Karpas-422 (cell line): ENCODE data around the gene CLSTN3. TPM values are rescaled to one million over a fixed set of nuclear protein-coding genes. Genes with fewer than 3 reads are reported as not detected.

Experiments
- DNase-seq: peaks from one replicate; pipeline ENCODE4 v3.0.0-alpha.2; 2015
- H2AFZ ChIP-seq: fragments of 200-600 bp; sonication (generic); 2 replicates; pipeline ENCODE4 v1.6.1; 2014; ENCODE audit warnings: antibody characterized with exemption, low read length, mixed read lengths
- H3K27ac ChIP-seq: fragments of 200-600 bp; sonication (generic); 2 replicates; pipeline ENCODE4 v1.5.1; 2014; ENCODE audit warnings: mild to moderate bottlenecking, low read length, moderate library complexity
- H3K27me3 ChIP-seq: fragments of 200-600 bp; sonication (generic); 2 replicates; pipeline ENCODE4 v1.6.1; 2014; ENCODE audit warnings: low read length, mixed read lengths
- H3K36me3 ChIP-seq: fragments of 200-600 bp; sonication (generic); 2 replicates; pipeline ENCODE4 v1.6.1; 2014; ENCODE audit warnings: low read length, mixed read lengths; ENCODE audit not compliant: insufficient read depth
- H3K4me1 ChIP-seq: fragments of 200-600 bp; sonication (generic); 2 replicates; pipeline ENCODE4 v1.6.1; 2014; ENCODE audit warnings: mild to moderate bottlenecking, low read length, mixed read lengths
- H3K4me2 ChIP-seq: fragments of 200-600 bp; sonication (generic); 2 replicates; pipeline ENCODE4 v1.6.1; 2014; ENCODE audit warnings: low read length, low read depth, mild to moderate bottlenecking; ENCODE audit not compliant: poor library complexity, severe bottlenecking
- H3K4me3 ChIP-seq: fragments of 200-600 bp; sonication (generic); 2 replicates; pipeline ENCODE4 v1.5.1; 2014; ENCODE audit warnings: mild to moderate bottlenecking, antibody characterized with exemption, low read length, mixed read lengths
- H3K79me2 ChIP-seq: fragments of 200-600 bp; sonication (generic); 2 replicates; pipeline ENCODE4 v1.6.1; 2014; ENCODE audit warnings: mild to moderate bottlenecking, low read length, mixed read lengths
- H3K9ac ChIP-seq: fragments of 200-600 bp; sonication (generic); 2 replicates; pipeline ENCODE4 v1.6.0; 2014; ENCODE audit warnings: low read length
- H3K9me2 ChIP-seq: fragments of 200-600 bp; sonication (generic), shearing (Covaris generic); replicated peaks from 2 replicates; pipeline ENCODE4 v1.6.0; 2014; ENCODE audit warnings: mild to moderate bottlenecking, low read length, moderate library complexity; ENCODE audit not compliant: insufficient read depth
- H3K9me3 ChIP-seq: fragments of 300-700, 200-600 bp; sonication (generic); 2 replicates; pipeline ENCODE4 v1.6.1; 2014; ENCODE audit warnings: low read length, mixed read lengths
- H4K20me1 ChIP-seq: fragments of 200-600 bp; sonication (generic); 2 replicates; pipeline ENCODE4 v1.6.1; 2014; ENCODE audit warnings: mild to moderate bottlenecking, antibody characterized with exemption, low read length, low read depth; ENCODE audit not compliant: insufficient read depth
- total RNA-seq: library from RNA; depleted of rRNA; stranded (reverse); fragments of >200 nt; shearing (Covaris generic); gene quantifications from 2 replicates; pipeline ENCODE4 v1.2.3, GENCODE V29; 2014; ENCODE audit warnings: low replicate concordance

CLSTN3 gene
- total RNA-seq, 1 experiment from 2014 or later: 30.0 TPM

GRCh38 chr12:7125632-7126227, 4.4 kb upstream of the CLSTN3 start:
- H3K9me3 ChIP-seq: no peaks in the 10 kb centered on the region
- no peak overlapping the region for H3K4me2 ChIP-seq
- no peaks in the 10 kb centered on the region for H3K79me2 ChIP-seq
- no peaks in the 10 kb centered on the region for H3K27me3 ChIP-seq
- no peaks in the 10 kb centered on the region for H3K36me3 ChIP-seq
- no peaks in the 10 kb centered on the region for H3K9me2 ChIP-seq
- H2AFZ ChIP-seq: no peak overlapping the region
- no peak overlapping the region for H3K9ac ChIP-seq
- H3K27ac ChIP-seq: no peak overlapping the region
- H3K4me3 ChIP-seq: no peak overlapping the region
- no peak for DNase-seq
- 0 out of 2 replicates have a peak, but pooled peaks cover 8% of the 10 kb centered on the region for H4K20me1 ChIP-seq
- H3K4me1 ChIP-seq: peaks cover 13% of the 10 kb centered on the region

- Histone ChIP-seq H2AFZ (no peak overlapping the region), H3K4me3 (no peak overlapping the region), H3K9me2 (no peaks in the 10 kb centered on the region), H3K36me3 (no peaks in the 10 kb centered on the region), H3K4me1 (peaks cover 21% of the 10 kb centered on the region), H3K4me2 (no peak overlapping the region), H3K9me3 (no peaks in the 10 kb centered on the region), H3K27ac (no peak overlapping the region), H3K27me3 (no peaks in the 10 kb centered on the region), H4K20me1 (0 out of 2 replicates have a peak, but pooled peaks cover 8% of the 10 kb centered on the region), H3K9ac (no peak overlapping the region), H3K79me2 (no peaks in the 10 kb centered on the region)
- no peak for DNase-seq
Measured at GRCh38 chr12:7127916-7128626, 2.1 kb upstream of the CLSTN3 start.

- Histone ChIP-seq H3K9me2 (no peaks in the 10 kb centered on the region), H3K9me3 (no peaks in the 10 kb centered on the region), H2AFZ (peak within 1 kb of the TSS; percentile 89), H3K4me2 (peak within 1 kb of the TSS; percentile 83), H3K79me2 (no peaks in the 10 kb centered on the region), H3K9ac (peak within 1 kb of the TSS; percentile 78), H4K20me1 (0 out of 2 replicates have a peak, but pooled peaks cover 8% of the 10 kb centered on the region), H3K36me3 (no peaks in the 10 kb centered on the region), H3K27me3 (no peaks in the 10 kb centered on the region), H3K4me1 (peaks cover 21% of the 10 kb centered on the region), H3K27ac (no peak within 1 kb of the TSS), H3K4me3 (peak within 1 kb of the TSS; percentile 74)
- DNase-seq: no peak
Measured at GRCh38 chr12:7128681-7129286, 1.4 kb upstream of the CLSTN3 start, which contains the start of gene RBP5. Gene RBP5, minus strand, starts transcription at chr12:7128889. Its CDS starts 114 bp downstream, at chr12:7128775.

- H3K4me3 ChIP-seq: peak overlapping the region; percentile 74
Measured at GRCh38 chr12:7129287-7129871, 792 bp upstream of the CLSTN3 start.

GRCh38 chr12:7130701-7131501, 730 bp downstream of the CLSTN3 start:
- H3K27me3 ChIP-seq: no peaks in the 10 kb centered on the region
- H3K4me2 ChIP-seq: peak overlapping the region; percentile 83
- H3K9ac ChIP-seq: peak overlapping the region; percentile 78
- H3K4me1 ChIP-seq: peaks cover 21% of the 10 kb centered on the region
- H3K36me3 ChIP-seq: no peaks in the 10 kb centered on the region
- H3K4me3 ChIP-seq: peak overlapping the region; percentile 74
- H3K79me2 ChIP-seq: no peaks in the 10 kb centered on the region
- DNase-seq: peak; percentile 75
- H2AFZ ChIP-seq: no peak overlapping the region
- H4K20me1 ChIP-seq: 0 out of 2 replicates have a peak, but pooled peaks cover 8% of the 10 kb centered on the region
- H3K9me2 ChIP-seq: no peaks in the 10 kb centered on the region
- no peaks in the 10 kb centered on the region for H3K9me3 ChIP-seq
- H3K27ac ChIP-seq: no peak overlapping the region

More at GRCh38 chr12:7129287-7129871, 792 bp upstream of the CLSTN3 start:
- H2AFZ ChIP-seq: peak overlapping the region; percentile 89
- H3K4me2 ChIP-seq: peak overlapping the region; percentile 83
- no peak for DNase-seq
- H3K9ac ChIP-seq: peak overlapping the region; percentile 78
- no peaks in the 10 kb centered on the region for H3K79me2 ChIP-seq
- H3K9me3 ChIP-seq: no peaks in the 10 kb centered on the region
- H4K20me1 ChIP-seq: 0 out of 2 replicates have a peak, but pooled peaks cover 8% of the 10 kb centered on the region
- H3K27ac ChIP-seq: no peak overlapping the region
- H3K4me1 ChIP-seq: peaks cover 21% of the 10 kb centered on the region
- H3K9me2 ChIP-seq: no peaks in the 10 kb centered on the region
- H3K36me3 ChIP-seq: no peaks in the 10 kb centered on the region
- H3K27me3 ChIP-seq: no peaks in the 10 kb centered on the region

- Histone ChIP-seq H3K79me2 (no peaks in the 10 kb centered on the region), H3K4me1 (peaks cover 21% of the 10 kb centered on the region), H3K27me3 (no peaks in the 10 kb centered on the region), H3K4me3 (peak overlapping the region; percentile 74; the same call in 1 of the 2 replicates), H3K36me3 (no peaks in the 10 kb centered on the region), H3K9ac (peak overlapping the region; percentile 78), H3K9me2 (no peaks in the 10 kb centered on the region), H4K20me1 (0 out of 2 replicates have a peak, but pooled peaks cover 8% of the 10 kb centered on the region), H3K9me3 (no peaks in the 10 kb centered on the region), H3K4me2 (peak overlapping the region; percentile 83), H3K27ac (no peak overlapping the region), H2AFZ (no peak overlapping the region)
- peak; percentile 56 for DNase-seq
Measured at GRCh38 chr12:7131502-7131866, 1.3 kb downstream of the CLSTN3 start.

GRCh38 chr12:7134396-7135166, 4.4 kb downstream of the CLSTN3 start:
- no peaks in the 10 kb centered on the region for H3K27me3 ChIP-seq
- no peaks in the 10 kb centered on the region for H3K36me3 ChIP-seq
- no peaks in the 10 kb centered on the region for H4K20me1 ChIP-seq
- no peaks in the 10 kb centered on the region for H3K9me3 ChIP-seq
- H3K4me2 ChIP-seq: no peak overlapping the region
- no peaks in the 10 kb centered on the region for H3K9me2 ChIP-seq
- H2AFZ ChIP-seq: no peak overlapping the region
- DNase-seq: no peak
- no peak overlapping the region for H3K4me3 ChIP-seq
- no peak overlapping the region for H3K9ac ChIP-seq
- peaks cover 16% of the 10 kb centered on the region for H3K4me1 ChIP-seq
- no peaks in the 10 kb centered on the region for H3K79me2 ChIP-seq
- H3K27ac ChIP-seq: no peak overlapping the region
